Prostate gland (tissue), 2 donors: ENCODE measurements around the gene TAF3. TPM values are rescaled to one million over a fixed set of nuclear protein-coding genes. Genes with fewer than 3 reads are reported as not detected.

Source experiments
- DNase-seq: peaks from one replicate; pipeline ENCODE4 v3.0.0-alpha.2; 2019; ENCODE audit warnings: low spot score
- H3K27ac ChIP-seq, 2 donors: fragments of 200-600 bp; sonication (generic); 2 replicates each; pipeline ENCODE4 v1.5.1; 2017 to 2019
- H3K27me3 ChIP-seq: fragments of 200-600 bp; sonication (generic); replicated peaks from 2 replicates; pipeline ENCODE4 v1.5.1; 2019; ENCODE audit not compliant: insufficient read depth
- H3K36me3 ChIP-seq, 2 donors: fragments of 200-600 bp; sonication (generic); 1 replicate in 1 of 2; 2 replicates in 1 of 2; pipeline versions ENCODE4 v1.5.1 to v1.8.1; 2017 to 2019
- H3K4me1 ChIP-seq: fragments of 200-600 bp; sonication (generic); replicated peaks from 2 replicates; pipeline ENCODE4 v1.5.1; 2019
- H3K4me3 ChIP-seq, 2 donors: fragments of 200-600 bp; sonication (generic); 2 replicates each; pipeline ENCODE4 v1.5.1; 2017 to 2019
- H3K9me3 ChIP-seq: fragments of 200-600 bp; sonication (generic); 2 replicates; pipeline ENCODE4 v1.5.1; 2017
- POLR2A ChIP-seq: fragments of 450-650 bp; IDR thresholded peaks from one replicate; pipeline ENCODE4 v1.6.1; 2016; ENCODE audit warnings: antibody characterized with exemption, mild to moderate bottlenecking
- POLR2AphosphoS5 ChIP-seq: sonication (generic); formaldehyde crosslinking; IDR thresholded peaks from one replicate; pipeline ENCODE4 v1.6.1; 2017; ENCODE audit warnings: antibody characterized with exemption
- WGBS: methylation state at CpG from one replicate; pipeline ENCODE4 v1.1.5; 2018; 5-methylcytosine and 5-hydroxymethylcytosine counted together
- intact Hi-C: fragments of 100-400 bp; cut with DNase I; formaldehyde crosslinking; loops from one replicate; pipeline ENCODE4 v1.14.2; 2022
- total RNA-seq, 2 donors: library from RNA; depleted of rRNA; stranded (reverse); fragments of >200 nt; gene quantifications; one replicate each; pipeline ENCODE4 v1.1.0, GENCODE V29; 2016
- TF ChIP-seq, protein P1 (sequence below), 4 experiments: fragments of 200-600 bp in 2 of 4; fragments of 450-650 bp in 2 of 4; sonication (generic) in 2 of 4; IDR thresholded peaks; 1 replicate in 3 of 4; 2 replicates in 1 of 4; pipeline ENCODE4 v1.5.1; 2016 to 2019; ENCODE audit warnings: antibody characterized with exemption in 4 of 4, mild to moderate bottlenecking in 2 of 4, moderate library complexity in 2 of 4

Gene TAF3
- total RNA-seq, 2 donors from 2014 or later = 4.4 to 20.2 TPM

- no peaks in the 10 kb centered on the region for H3K4me1 ChIP-seq
- TF ChIP-seq POLR2AphosphoS5 (no peak), POLR2A (no peak)
- TF ChIP-seq, protein P1, sequence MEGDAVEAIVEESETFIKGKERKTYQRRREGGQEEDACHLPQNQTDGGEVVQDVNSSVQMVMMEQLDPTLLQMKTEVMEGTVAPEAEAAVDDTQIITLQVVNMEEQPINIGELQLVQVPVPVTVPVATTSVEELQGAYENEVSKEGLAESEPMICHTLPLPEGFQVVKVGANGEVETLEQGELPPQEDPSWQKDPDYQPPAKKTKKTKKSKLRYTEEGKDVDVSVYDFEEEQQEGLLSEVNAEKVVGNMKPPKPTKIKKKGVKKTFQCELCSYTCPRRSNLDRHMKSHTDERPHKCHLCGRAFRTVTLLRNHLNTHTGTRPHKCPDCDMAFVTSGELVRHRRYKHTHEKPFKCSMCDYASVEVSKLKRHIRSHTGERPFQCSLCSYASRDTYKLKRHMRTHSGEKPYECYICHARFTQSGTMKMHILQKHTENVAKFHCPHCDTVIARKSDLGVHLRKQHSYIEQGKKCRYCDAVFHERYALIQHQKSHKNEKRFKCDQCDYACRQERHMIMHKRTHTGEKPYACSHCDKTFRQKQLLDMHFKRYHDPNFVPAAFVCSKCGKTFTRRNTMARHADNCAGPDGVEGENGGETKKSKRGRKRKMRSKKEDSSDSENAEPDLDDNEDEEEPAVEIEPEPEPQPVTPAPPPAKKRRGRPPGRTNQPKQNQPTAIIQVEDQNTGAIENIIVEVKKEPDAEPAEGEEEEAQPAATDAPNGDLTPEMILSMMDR (IDR thresholded peaks at IDR 0.05) = no peak
- peaks cover 40% of the 10 kb centered on the region for H3K27me3 ChIP-seq
- 39% methylated on average over 22 of the region's 22 CpGs for WGBS
- intact Hi-C loops = no loop called here
- no peak for DNase-seq
- H3K27ac ChIP-seq = no peak overlapping the region
- H3K9me3 ChIP-seq = no peaks in the 10 kb centered on the region
- no peaks in the 10 kb centered on the region for H3K36me3 ChIP-seq
- H3K4me3 ChIP-seq = no peak overlapping the region
These were observed 219.9 kb downstream of the TAF3 start for GRCh38 chr10:8037941-8038894.

GRCh38 chr10:8039321-8039881 lies 221.1 kb downstream of the TAF3 start:
- Histone ChIP-seq H3K27ac (no peak overlapping the region), H3K4me1 (no peaks in the 10 kb centered on the region), H3K27me3 (peaks cover 38% of the 10 kb centered on the region), H3K9me3 (no peaks in the 10 kb centered on the region), H3K36me3 (no peaks in the 10 kb centered on the region), H3K4me3 (no peak overlapping the region)
- no peak for DNase-seq
- 40% methylated on average over 10 of the region's 10 CpGs for WGBS
- no peak for TF ChIP-seq POLR2AphosphoS5
- TF ChIP-seq POLR2A = no peak
- TF ChIP-seq, protein P1 (IDR thresholded peaks at IDR 0.05) = no peak
- intact Hi-C loops = no loop called here

DNA sequence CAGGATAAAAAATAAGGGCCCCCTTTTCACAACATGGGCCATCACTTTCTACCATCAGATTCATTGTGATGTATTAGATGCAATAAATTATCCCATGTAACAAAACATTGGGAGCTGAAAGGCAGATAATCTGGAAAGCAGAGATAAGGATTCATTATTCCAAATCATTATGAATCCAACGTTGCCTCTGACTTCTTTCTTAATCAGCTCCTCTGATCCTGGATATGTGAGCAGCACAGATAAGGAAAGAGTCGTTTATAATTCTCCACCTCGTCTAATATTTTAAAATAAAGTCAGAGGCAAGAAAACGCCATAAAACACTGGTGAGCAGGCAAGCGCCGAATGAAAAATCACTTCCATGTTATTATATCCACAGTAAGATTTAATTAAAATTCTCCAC lies 222.3 kb downstream of the TAF3 start:
- Histone ChIP-seq H3K27ac (no peak overlapping the region), H3K9me3 (no peaks in the 10 kb centered on the region), H3K27me3 (peaks cover 31% of the 10 kb centered on the region), H3K4me1 (no peaks in the 10 kb centered on the region), H3K36me3 (no peaks in the 10 kb centered on the region), H3K4me3 (no peak overlapping the region)
- no peak for DNase-seq
- intact Hi-C loops = no loop called here
- WGBS = 40% methylated on average over 6 of the region's 6 CpGs
- TF ChIP-seq POLR2AphosphoS5 (no peak), POLR2A (no peak)
- TF ChIP-seq, protein P1 (IDR thresholded peaks at IDR 0.05) = no peak

GRCh38 chr10:8041284-8041991 lies 223.1 kb downstream of the TAF3 start:
- no peaks in the 10 kb centered on the region for H3K9me3 ChIP-seq
- 44% methylated on average over 10 of the region's 10 CpGs for WGBS
- no peak overlapping the region for H3K4me3 ChIP-seq
- no peaks in the 10 kb centered on the region for H3K4me1 ChIP-seq
- H3K27me3 ChIP-seq = peaks cover 23% of the 10 kb centered on the region
- DNase-seq = no peak
- no peak overlapping the region for H3K27ac ChIP-seq
- intact Hi-C loops = no loop called here
- TF ChIP-seq POLR2A = no peak
- TF ChIP-seq, protein P1 (IDR thresholded peaks at IDR 0.05) = no peak
- no peak for TF ChIP-seq POLR2AphosphoS5
- H3K36me3 ChIP-seq = no peaks in the 10 kb centered on the region
